ENCODE data around the gene ADCYAP1R1.

Gene ADCYAP1R1

DNA sequence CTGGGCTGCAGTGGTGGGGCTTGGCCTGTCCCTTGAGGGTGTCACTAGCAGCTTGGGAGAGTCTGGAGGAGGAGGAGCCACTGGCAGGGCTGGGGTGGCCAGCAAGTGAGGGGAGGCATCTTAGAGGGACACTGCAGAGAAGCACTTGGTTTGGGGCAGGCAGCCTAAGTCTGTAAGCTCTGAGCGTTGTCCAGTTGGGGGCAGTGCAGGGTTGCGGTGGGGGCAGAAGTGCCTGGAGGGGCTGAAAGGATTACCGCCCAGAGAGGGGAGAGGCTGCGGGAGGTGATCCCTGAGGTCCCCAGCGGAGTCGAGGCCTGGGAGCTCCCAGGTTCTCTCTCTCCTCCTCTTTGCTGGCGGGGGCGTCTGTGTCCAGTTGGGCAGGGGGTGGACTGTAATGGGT lies 7.4 kb downstream of the ADCYAP1R1 start:
- peak; percentile 64 for DNase-seq (ENCODE audit: low read depth, low spot score)
- Histone ChIP-seq H3K9me3 (ENCODE audit: insufficient read depth, low read length) (no peaks in the 10 kb centered on the region), H3K27me3 (ENCODE audit: insufficient read depth, insufficient read length) (peaks cover 5% of the 10 kb centered on the region), H3K36me3 (ENCODE audit: insufficient read depth, insufficient read length, low read length) (no peaks in the 10 kb centered on the region), H3K9ac (ENCODE audit: insufficient read length, low read depth) (peak overlapping the region; percentile 16), H3K4me1 (ENCODE audit: insufficient read depth, insufficient read length) (peaks cover 14% of the 10 kb centered on the region), H3K4me3 (ENCODE audit: insufficient read length, low read depth) (no peak overlapping the region)
- TF ChIP-seq SUZ12 (IDR thresholded peaks at IDR 0.05; ENCODE audit: extremely low read depth, insufficient read depth, insufficient read length) = no peak
- TF ChIP-seq ZNF274 (IDR thresholded peaks at IDR 0.05; ENCODE audit: low read depth, low read length) = no peak
- TF ChIP-seq YY1 (IDR thresholded peaks at IDR 0.05; ENCODE audit: insufficient read depth, insufficient read length) = no peak

DNA sequence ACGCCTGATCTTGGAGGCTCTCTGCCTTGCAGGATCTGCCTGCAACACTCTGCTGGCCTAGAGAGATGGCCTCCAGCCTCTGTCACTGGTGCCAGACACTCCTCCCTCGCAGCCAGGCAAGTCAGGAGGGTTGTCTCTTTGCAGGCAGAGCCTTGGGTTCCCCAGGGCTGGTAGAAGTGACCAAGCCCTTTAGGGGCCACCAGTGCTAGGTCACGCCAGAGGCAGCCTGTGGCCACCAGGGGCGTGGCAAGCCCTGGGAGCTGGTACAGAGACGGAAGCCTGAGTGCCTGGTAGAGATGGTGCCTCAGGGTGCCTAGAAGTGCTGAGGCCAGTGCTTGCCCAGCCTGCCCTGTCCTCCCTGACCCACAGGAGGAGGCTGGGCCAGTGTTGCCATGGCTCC lies 9.1 kb downstream of the ADCYAP1R1 start:
- H3K4me1 ChIP-seq (ENCODE audit: insufficient read depth, insufficient read length) = peaks cover 14% of the 10 kb centered on the region
- H3K9ac ChIP-seq (ENCODE audit: insufficient read length, low read depth) = no peak overlapping the region
- H3K36me3 ChIP-seq (ENCODE audit: insufficient read depth, insufficient read length, low read length) = no peaks in the 10 kb centered on the region
- no peak overlapping the region for H3K4me3 ChIP-seq (ENCODE audit: insufficient read length, low read depth)
- H3K9me3 ChIP-seq (ENCODE audit: insufficient read depth, low read length) = no peaks in the 10 kb centered on the region
- DNase-seq (ENCODE audit: low read depth, low spot score) = no peak
- TF ChIP-seq YY1 (IDR thresholded peaks at IDR 0.05; ENCODE audit: insufficient read depth, insufficient read length) (no peak), SUZ12 (IDR thresholded peaks at IDR 0.05; ENCODE audit: extremely low read depth, insufficient read depth, insufficient read length) (no peak), ZNF274 (IDR thresholded peaks at IDR 0.05; ENCODE audit: low read depth, low read length) (no peak)
- no peaks in the 10 kb centered on the region for H3K27me3 ChIP-seq (ENCODE audit: insufficient read depth, insufficient read length)

DNA sequence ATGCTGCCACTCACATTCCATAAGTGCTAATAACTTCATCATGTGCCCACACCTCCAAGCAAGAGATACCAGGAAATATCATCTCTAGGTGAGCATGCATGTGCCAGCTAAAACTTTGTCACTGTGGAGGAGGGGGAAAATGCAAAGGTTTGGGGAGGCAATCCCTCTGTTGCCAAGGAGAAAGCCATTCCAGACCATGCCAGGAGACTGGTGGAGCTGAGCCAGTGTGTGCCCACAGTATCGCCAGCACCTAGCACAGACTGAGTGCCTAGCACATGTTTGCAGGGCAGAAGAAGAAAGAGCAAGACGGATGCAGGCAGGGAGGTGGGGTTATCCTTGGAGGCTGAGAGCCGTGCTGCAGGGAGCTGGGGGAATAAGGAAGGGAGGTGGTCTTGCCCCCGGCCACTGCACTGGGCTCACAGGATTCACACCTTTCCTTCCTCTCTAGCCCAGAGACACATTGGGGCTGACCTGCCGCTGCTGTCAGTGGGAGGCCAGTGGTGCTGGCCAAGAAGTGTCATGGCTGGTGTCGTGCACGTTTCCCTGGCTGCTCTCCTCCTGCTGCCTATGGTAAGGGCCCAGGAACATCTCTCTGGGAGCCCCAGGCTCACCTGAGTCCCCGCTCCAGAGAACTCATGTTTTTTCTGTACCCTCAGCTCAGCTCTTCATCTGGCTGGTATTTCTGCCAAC lies 10.8 kb downstream of the ADCYAP1R1 start:
- Histone ChIP-seq H3K4me1 (ENCODE audit: insufficient read depth, insufficient read length) (peaks cover 14% of the 10 kb centered on the region), H3K36me3 (ENCODE audit: insufficient read depth, insufficient read length, low read length) (no peaks in the 10 kb centered on the region), H3K9me3 (ENCODE audit: insufficient read depth, low read length) (no peaks in the 10 kb centered on the region), H3K4me3 (ENCODE audit: insufficient read length, low read depth) (no peak overlapping the region), H3K9ac (ENCODE audit: insufficient read length, low read depth) (no peak overlapping the region), H3K27me3 (ENCODE audit: insufficient read depth, insufficient read length) (no peaks in the 10 kb centered on the region)
- no peak for TF ChIP-seq SUZ12 (IDR thresholded peaks at IDR 0.05; ENCODE audit: extremely low read depth, insufficient read depth, insufficient read length)
- no peak for TF ChIP-seq ZNF274 (IDR thresholded peaks at IDR 0.05; ENCODE audit: low read depth, low read length)
- TF ChIP-seq YY1 (IDR thresholded peaks at IDR 0.05; ENCODE audit: insufficient read depth, insufficient read length) = no peak
- no peak for DNase-seq (ENCODE audit: low read depth, low spot score)

DNA sequence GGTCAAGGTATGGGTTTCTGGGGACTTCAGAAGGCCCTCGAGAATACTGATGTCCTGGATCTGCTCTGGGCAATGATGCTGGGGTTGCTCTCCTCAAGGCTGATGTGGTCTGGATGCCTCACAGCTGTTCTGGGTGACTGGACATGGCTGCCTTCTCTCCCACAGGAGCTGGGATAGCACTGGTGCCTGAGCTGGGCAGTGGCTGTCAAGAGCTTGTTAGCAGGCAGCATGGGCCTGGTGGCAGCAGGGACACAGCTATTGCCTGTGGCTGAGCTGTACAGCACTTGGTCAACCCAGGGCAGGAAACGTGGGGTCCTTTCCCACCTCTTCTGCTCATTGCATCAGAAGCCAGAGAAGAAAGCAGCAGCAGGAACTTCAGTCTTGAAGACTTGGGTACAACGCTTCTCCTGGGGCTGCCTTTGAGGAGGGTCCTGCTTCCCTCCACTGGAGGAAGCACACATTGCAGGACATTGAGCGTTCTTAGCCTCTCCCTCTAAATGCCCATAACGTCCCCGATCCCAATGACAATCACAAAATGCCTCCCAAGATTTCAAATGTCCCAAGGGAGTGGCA lies 13.0 kb downstream of the ADCYAP1R1 start:
- Histone ChIP-seq H3K9me3 (ENCODE audit: insufficient read depth, low read length) (no peaks in the 10 kb centered on the region), H3K4me1 (ENCODE audit: insufficient read depth, insufficient read length) (peaks cover 9% of the 10 kb centered on the region), H3K4me3 (ENCODE audit: insufficient read length, low read depth) (no peak overlapping the region), H3K27me3 (ENCODE audit: insufficient read depth, insufficient read length) (no peaks in the 10 kb centered on the region), H3K36me3 (ENCODE audit: insufficient read depth, insufficient read length, low read length) (no peaks in the 10 kb centered on the region), H3K9ac (ENCODE audit: insufficient read length, low read depth) (no peak overlapping the region)
- TF ChIP-seq YY1 (IDR thresholded peaks at IDR 0.05; ENCODE audit: insufficient read depth, insufficient read length) (no peak), SUZ12 (IDR thresholded peaks at IDR 0.05; ENCODE audit: extremely low read depth, insufficient read depth, insufficient read length) (no peak), ZNF274 (IDR thresholded peaks at IDR 0.05; ENCODE audit: low read depth, low read length) (no peak)
- DNase-seq (ENCODE audit: low read depth, low spot score) = no peak

DNA sequence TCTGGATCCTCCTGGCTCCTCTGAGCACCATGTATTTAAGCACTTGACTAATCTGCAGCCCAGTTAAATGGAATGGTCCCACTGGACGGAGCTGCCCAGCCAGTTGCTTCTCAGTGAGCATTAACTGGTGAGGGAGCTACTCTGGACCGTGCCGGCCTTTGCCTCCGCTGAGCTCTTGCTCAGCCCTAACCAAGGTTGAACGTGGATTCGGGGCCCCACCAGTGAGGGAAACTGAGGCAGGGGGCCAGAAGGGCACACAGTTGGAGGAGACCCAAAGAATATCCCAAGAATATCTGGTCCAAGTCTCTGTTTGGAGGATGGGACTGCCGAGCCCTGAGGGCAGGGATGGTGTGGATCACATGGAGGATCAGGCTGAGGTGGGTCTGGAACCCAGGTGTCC lies 13.7 kb downstream of the ADCYAP1R1 start:
- Histone ChIP-seq H3K36me3 (ENCODE audit: insufficient read depth, insufficient read length, low read length) (no peaks in the 10 kb centered on the region), H3K4me1 (ENCODE audit: insufficient read depth, insufficient read length) (peaks cover 8% of the 10 kb centered on the region), H3K9me3 (ENCODE audit: insufficient read depth, low read length) (no peaks in the 10 kb centered on the region), H3K4me3 (ENCODE audit: insufficient read length, low read depth) (no peak overlapping the region), H3K9ac (ENCODE audit: insufficient read length, low read depth) (no peak overlapping the region), H3K27me3 (ENCODE audit: insufficient read depth, insufficient read length) (no peaks in the 10 kb centered on the region)
- DNase-seq (ENCODE audit: low read depth, low spot score) = no peak
- no peak for TF ChIP-seq YY1 (IDR thresholded peaks at IDR 0.05; ENCODE audit: insufficient read depth, insufficient read length)
- no peak for TF ChIP-seq SUZ12 (IDR thresholded peaks at IDR 0.05; ENCODE audit: extremely low read depth, insufficient read depth, insufficient read length)
- TF ChIP-seq ZNF274 (IDR thresholded peaks at IDR 0.05; ENCODE audit: low read depth, low read length) = no peak

DNA sequence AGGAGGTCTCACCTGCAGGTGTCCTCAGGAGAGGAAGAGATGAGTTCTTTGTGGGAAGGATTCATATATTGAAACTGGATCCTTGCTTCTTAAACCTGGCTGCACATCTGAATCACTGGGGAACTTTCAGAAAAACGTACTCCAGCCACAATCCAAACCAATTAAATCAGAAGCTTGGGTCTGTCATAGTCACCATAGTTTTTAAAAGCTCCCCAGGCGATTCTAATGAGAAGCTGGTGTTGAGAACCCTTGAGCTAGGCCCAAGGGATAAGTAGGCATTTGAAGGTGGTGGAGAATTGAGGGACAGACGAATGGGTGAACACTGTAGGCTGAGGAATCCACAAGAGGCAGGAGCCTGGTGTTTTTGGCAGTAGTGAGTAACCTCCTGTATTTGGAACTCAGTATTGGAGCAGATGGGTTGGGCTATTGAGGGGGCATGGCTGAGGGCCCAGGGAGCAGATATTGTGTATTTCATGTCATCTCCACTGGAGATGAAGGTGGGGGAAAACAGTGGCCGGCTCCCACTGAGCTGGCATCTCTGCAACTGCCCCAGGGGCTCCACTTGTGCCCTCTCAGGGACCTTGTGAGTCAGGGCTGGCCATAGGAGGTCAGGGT lies 14.5 kb downstream of the ADCYAP1R1 start:
- H3K9ac ChIP-seq (ENCODE audit: insufficient read length, low read depth) = no peak overlapping the region
- no peak for TF ChIP-seq YY1 (IDR thresholded peaks at IDR 0.05; ENCODE audit: insufficient read depth, insufficient read length)
- TF ChIP-seq SUZ12 (IDR thresholded peaks at IDR 0.05; ENCODE audit: extremely low read depth, insufficient read depth, insufficient read length) = no peak
- DNase-seq (ENCODE audit: low read depth, low spot score) = no peak
- peaks cover under 1% of the 10 kb centered on the region for H3K4me1 ChIP-seq (ENCODE audit: insufficient read depth, insufficient read length)
- H3K27me3 ChIP-seq (ENCODE audit: insufficient read depth, insufficient read length) = no peaks in the 10 kb centered on the region
- H3K36me3 ChIP-seq (ENCODE audit: insufficient read depth, insufficient read length, low read length) = no peaks in the 10 kb centered on the region
- no peaks in the 10 kb centered on the region for H3K9me3 ChIP-seq (ENCODE audit: insufficient read depth, low read length)
- no peak overlapping the region for H3K4me3 ChIP-seq (ENCODE audit: insufficient read length, low read depth)

DNA sequence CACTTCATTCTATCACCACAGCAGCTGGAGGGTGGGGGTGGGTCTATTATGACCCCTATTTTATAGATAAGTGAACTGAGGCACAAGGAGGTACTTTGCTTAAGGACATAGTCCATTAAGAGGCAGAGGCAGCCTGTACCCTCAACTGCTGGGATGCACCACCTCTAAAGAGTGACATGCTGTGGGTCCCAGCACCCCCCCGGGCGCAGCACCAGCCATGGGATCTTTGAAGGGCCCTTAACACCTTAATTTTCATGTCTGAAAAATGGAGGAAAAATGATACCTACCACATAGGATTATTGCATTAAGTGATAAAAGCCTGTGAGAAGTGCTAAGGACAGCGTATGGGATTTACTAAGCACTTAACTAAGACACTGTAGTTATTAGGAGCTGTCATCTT lies 15.4 kb downstream of the ADCYAP1R1 start:
- Histone ChIP-seq H3K4me3 (ENCODE audit: insufficient read length, low read depth) (no peak overlapping the region), H3K9me3 (ENCODE audit: insufficient read depth, low read length) (no peaks in the 10 kb centered on the region), H3K4me1 (ENCODE audit: insufficient read depth, insufficient read length) (peaks cover 2% of the 10 kb centered on the region), H3K9ac (ENCODE audit: insufficient read length, low read depth) (no peak overlapping the region), H3K36me3 (ENCODE audit: insufficient read depth, insufficient read length, low read length) (no peaks in the 10 kb centered on the region), H3K27me3 (ENCODE audit: insufficient read depth, insufficient read length) (no peaks in the 10 kb centered on the region)
- no peak for DNase-seq (ENCODE audit: low read depth, low spot score)
- TF ChIP-seq YY1 (IDR thresholded peaks at IDR 0.05; ENCODE audit: insufficient read depth, insufficient read length) (no peak), ZNF274 (IDR thresholded peaks at IDR 0.05; ENCODE audit: low read depth, low read length) (no peak), SUZ12 (IDR thresholded peaks at IDR 0.05; ENCODE audit: extremely low read depth, insufficient read depth, insufficient read length) (no peak)
